Activated CD8-positive, alpha-beta memory T cell treated with anti-CD3 and anti-CD28 coated beads, Interleukin-2, amount 10 ng/mL, durations not matched to agents 7 days and 5 days (primary cell): ENCODE measurements around the gene PARN. TPM values are rescaled to one million over a fixed set of nuclear protein-coding genes. Genes with fewer than 3 reads are reported as not detected.
A peak's percentile ranks its signal among the peaks of the same experiment; 100 is the strongest.
"Not testable (repeated sequence)": the region's sequence is repeated elsewhere in the genome, so short reads cannot be mapped to it uniquely, and the experiment has no call there.

Experiments
- ATAC-seq: fragments of 150-1000 bp; cut with Tn5 transposase; one replicate; pipeline ENCODE4 v1.10.0; 2021; ENCODE audit warnings: moderate library complexity
- CTCF ChIA-PET: fragments of 350-600 bp; sonication (Branson Sonifier 250); formaldehyde crosslinking; loops from one replicate; lab custom pipeline; 2021; ENCODE audit warnings: antibody characterized with exemption; lab: Charles Lee
- DNase-seq: peaks from one replicate; pipeline ENCODE4 v3.0.0-alpha.2; 2020
- H3K27ac Mint-ChIP-seq: one replicate; pipeline ENCODE4 v1.8.0; 2021; ENCODE audit warnings: mild to moderate bottlenecking, mixed read lengths
- H3K27me3 Mint-ChIP-seq: one replicate; pipeline ENCODE4 v1.8.0; 2021; ENCODE audit warnings: mixed read lengths
- H3K36me3 Mint-ChIP-seq: one replicate; pipeline ENCODE4 v1.8.0; 2021; ENCODE audit warnings: mild to moderate bottlenecking, mixed read lengths
- H3K4me1 Mint-ChIP-seq: one replicate; pipeline ENCODE4 v1.8.0; 2021; ENCODE audit warnings: mixed read lengths
- H3K4me3 Mint-ChIP-seq: one replicate; pipeline ENCODE4 v1.8.0; 2021; ENCODE audit warnings: mild to moderate bottlenecking, moderate library complexity, mixed read lengths
- H3K9me3 Mint-ChIP-seq: one replicate; pipeline ENCODE4 v1.8.0; 2022; ENCODE audit warnings: low read depth, mixed read lengths
- total RNA-seq, 2 experiments: library from RNA; stranded (reverse); gene quantifications; one replicate each; pipeline ENCODE4 v1.2.3, GENCODE V29; 2021

Gene PARN
- total RNA-seq, 2 experiments from 2014 or later, result 40.7 to 44.6 TPM

GRCh38 chr16:14641926-14642325 is 11.9 kb upstream of the PARN start:
- H3K9me3 Mint-ChIP-seq, result no peaks in the 10 kb centered on the region
- CTCF ChIA-PET, result interaction anchor here (0.7 kb wide), 1 partner anchor 14 kb away, joined by 3 read pairs; no protein-coding TSS in a partner anchor
- H3K36me3 Mint-ChIP-seq, result peaks cover 25% of the 10 kb centered on the region
- peaks cover 23% of the 10 kb centered on the region for H3K4me1 Mint-ChIP-seq
- DNase-seq (no peak), ATAC-seq (no peak)
- H3K4me3 Mint-ChIP-seq, result no peak overlapping the region
- no peak overlapping the region for H3K27ac Mint-ChIP-seq
- H3K27me3 Mint-ChIP-seq, result no peaks in the 10 kb centered on the region

- DNase-seq (no peak), ATAC-seq (no peak)
- no peak overlapping the region for H3K4me3 Mint-ChIP-seq
- no peaks in the 10 kb centered on the region for H3K27me3 Mint-ChIP-seq
- no peaks in the 10 kb centered on the region for H3K9me3 Mint-ChIP-seq
- CTCF ChIA-PET, result interaction anchor here (0.7 kb wide), 2 partner anchors 12 to 13 kb away, joined by 3 read pairs; no protein-coding TSS in a partner anchor
- H3K36me3 Mint-ChIP-seq, result peaks cover 22% of the 10 kb centered on the region
- no peak overlapping the region for H3K27ac Mint-ChIP-seq
- H3K4me1 Mint-ChIP-seq, result peaks cover 30% of the 10 kb centered on the region
Observed at GRCh38 chr16:14641206-14641605, 11.1 kb upstream of the PARN start.

GRCh38 chr16:14640538-14640937 is 10.5 kb upstream of the PARN start:
- H3K4me3 Mint-ChIP-seq, result no peak overlapping the region
- H3K9me3 Mint-ChIP-seq, result no peaks in the 10 kb centered on the region
- H3K27ac Mint-ChIP-seq, result no peak overlapping the region
- ATAC-seq (no peak), DNase-seq (no peak)
- H3K4me1 Mint-ChIP-seq, result peaks cover 34% of the 10 kb centered on the region
- H3K36me3 Mint-ChIP-seq, result peaks cover 22% of the 10 kb centered on the region
- no peaks in the 10 kb centered on the region for H3K27me3 Mint-ChIP-seq
- CTCF ChIA-PET, result interaction anchor here (0.7 kb wide), 1 partner anchor 12 kb away, joined by 3 read pairs; no protein-coding TSS in a partner anchor

DNA sequence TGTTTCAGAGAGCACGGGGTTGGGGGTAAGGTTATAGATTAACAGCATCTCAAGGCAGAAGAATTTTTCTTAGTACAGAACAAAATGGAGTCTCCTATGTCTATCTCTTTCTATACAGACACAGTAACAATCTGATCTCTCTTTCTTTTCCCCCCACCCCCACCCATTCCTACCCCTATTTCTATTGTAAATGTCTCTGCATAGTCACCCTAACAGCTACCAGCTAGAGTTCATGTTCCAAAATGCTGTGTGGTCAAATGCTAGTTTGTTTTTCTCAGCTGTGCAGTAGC is 6.8 kb upstream of the PARN start:
- DNase-seq, H3K9me3 Mint-ChIP-seq, H3K27ac Mint-ChIP-seq, CTCF ChIA-PET, ATAC-seq, H3K27me3 Mint-ChIP-seq, H3K4me3 Mint-ChIP-seq: not testable (repeated sequence)
- Mint-ChIP-seq H3K4me1 (peaks cover 55% of the 10 kb centered on the region), H3K36me3 (peaks cover 24% of the 10 kb centered on the region)

DNA sequence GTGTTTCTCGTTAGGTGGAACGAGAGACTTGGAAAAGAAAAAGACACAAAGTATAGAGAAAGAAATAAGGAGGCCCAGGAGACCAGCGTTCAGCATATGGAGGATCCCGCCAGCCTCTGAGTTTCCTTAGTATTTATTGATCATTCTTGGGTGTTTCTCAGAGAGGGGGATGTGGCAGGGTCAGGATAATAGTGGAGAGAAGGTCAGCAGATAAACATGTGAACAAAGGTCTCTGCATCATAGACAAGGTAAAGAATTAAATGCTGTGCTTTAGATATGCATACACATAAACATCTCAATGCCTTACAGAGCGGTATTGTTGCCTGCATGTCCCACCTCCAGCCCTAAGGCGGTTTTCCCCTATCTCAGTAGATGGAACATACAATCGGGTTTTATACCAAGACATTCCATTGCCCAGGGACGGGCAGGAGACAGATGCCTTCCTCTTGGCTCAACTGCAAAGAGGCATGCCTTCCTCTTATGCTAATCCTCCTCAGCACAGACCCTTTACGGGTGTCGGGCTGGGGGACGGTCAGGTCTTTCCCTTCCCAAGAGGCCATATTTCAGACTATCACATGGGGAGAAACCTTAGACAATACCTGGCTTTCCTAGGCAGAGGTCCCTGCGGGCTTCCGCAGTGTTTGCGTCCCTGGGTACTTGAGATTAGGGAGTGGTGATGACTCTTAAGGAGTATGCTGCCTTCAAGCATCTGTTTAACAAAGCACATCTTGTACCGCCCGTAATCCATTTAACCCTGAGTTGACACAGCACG is 6.3 kb upstream of the PARN start:
- H3K4me3 Mint-ChIP-seq, result not testable (repeated sequence)

DNA sequence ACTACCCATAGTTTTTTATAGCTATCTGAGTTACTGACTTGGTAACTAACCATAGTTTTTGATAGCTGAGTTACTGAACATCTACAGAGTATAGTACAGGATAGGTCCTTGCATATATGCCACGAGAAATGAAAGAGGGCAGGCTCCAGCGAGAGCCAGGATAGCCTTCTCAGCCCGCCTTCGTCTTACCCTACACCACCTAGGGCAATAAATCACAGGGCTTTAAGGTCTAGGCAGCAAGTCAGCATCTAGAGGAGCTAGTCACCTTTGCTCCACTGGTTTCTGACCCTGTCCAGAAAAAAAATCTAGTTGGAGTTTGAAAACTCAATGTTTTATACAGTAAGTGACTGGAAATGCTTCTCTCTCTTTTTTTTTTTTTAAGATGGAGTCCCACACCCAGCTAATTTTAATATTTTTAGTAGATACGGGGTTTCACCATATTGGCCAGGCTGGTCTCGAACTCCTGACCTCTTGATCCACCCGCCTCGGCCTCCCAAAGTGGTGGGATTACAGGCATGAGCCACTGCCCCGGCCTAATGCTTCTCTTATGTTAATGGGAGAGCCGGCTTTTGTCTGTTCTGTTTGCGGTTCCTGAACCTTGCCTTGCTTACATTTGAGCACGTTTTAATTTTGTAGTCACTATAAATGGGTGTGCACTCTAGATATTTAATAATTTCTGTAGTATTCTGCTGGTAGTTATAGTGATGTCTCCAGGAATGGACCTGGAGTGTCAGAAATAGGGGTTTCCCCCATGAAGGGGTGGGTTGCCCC is 5.5 kb upstream of the PARN start:
- H3K27ac Mint-ChIP-seq, result no peak overlapping the region

More for the DNA sequence above, 6.3 kb upstream of the PARN start:
- H3K36me3 Mint-ChIP-seq, result peaks cover 24% of the 10 kb centered on the region
- ATAC-seq, H3K27ac Mint-ChIP-seq, CTCF ChIA-PET, DNase-seq, H3K27me3 Mint-ChIP-seq, H3K9me3 Mint-ChIP-seq: not testable (repeated sequence)
- H3K4me1 Mint-ChIP-seq, result peaks cover 59% of the 10 kb centered on the region

GRCh38 chr16:14634389-14634725 is 4.3 kb upstream of the PARN start:
- Mint-ChIP-seq H3K4me3 (peak overlapping the region; percentile 100), H3K27ac (no peak overlapping the region), H3K4me1 (peaks cover 52% of the 10 kb centered on the region), H3K27me3 (no peaks in the 10 kb centered on the region), H3K9me3 (no peaks in the 10 kb centered on the region), H3K36me3 (peaks cover 14% of the 10 kb centered on the region)
- DNase-seq, result no peak
- no peak for ATAC-seq
- CTCF ChIA-PET, result interaction anchor here (1.8 kb wide), 1 partner anchor 14 kb away, joined by 5 read pairs; no protein-coding TSS in a partner anchor

More for the DNA sequence above, 5.5 kb upstream of the PARN start:
- H3K9me3 Mint-ChIP-seq, result no peaks in the 10 kb centered on the region
- no peaks in the 10 kb centered on the region for H3K27me3 Mint-ChIP-seq
- no peak for ATAC-seq
- peaks cover 59% of the 10 kb centered on the region for H3K4me1 Mint-ChIP-seq
- H3K4me3 Mint-ChIP-seq, result no peak overlapping the region
- H3K36me3 Mint-ChIP-seq, result peaks cover 18% of the 10 kb centered on the region
- no peak for DNase-seq
- CTCF ChIA-PET, result interaction anchor here (1.8 kb wide), 1 partner anchor 15 kb away, joined by 5 read pairs; no protein-coding TSS in a partner anchor

- DNase-seq (peak; percentile 100), ATAC-seq (peak; percentile 78)
- Mint-ChIP-seq H3K36me3 (peaks cover 14% of the 10 kb centered on the region), H3K27ac (peak within 1 kb of the TSS; percentile 100), H3K4me3 (peak within 1 kb of the TSS; percentile 100), H3K27me3 (no peaks in the 10 kb centered on the region), H3K4me1 (peaks cover 60% of the 10 kb centered on the region), H3K9me3 (no peaks in the 10 kb centered on the region)
- CTCF ChIA-PET, result interaction anchor here (1.0 to 1.3 kb wide), 2 partner anchors 347 to 713 kb away, joined by 3 read pairs; partner anchors contain the start of gene ERCC4
Observed at GRCh38 chr16:14632693-14633569, 2.9 kb upstream of the PARN start, which contains the start of gene BFAR. Gene BFAR (plus strand): TSS chr16:14632951. CDS start chr16:14644347, 11,396 bp downstream.

DNA sequence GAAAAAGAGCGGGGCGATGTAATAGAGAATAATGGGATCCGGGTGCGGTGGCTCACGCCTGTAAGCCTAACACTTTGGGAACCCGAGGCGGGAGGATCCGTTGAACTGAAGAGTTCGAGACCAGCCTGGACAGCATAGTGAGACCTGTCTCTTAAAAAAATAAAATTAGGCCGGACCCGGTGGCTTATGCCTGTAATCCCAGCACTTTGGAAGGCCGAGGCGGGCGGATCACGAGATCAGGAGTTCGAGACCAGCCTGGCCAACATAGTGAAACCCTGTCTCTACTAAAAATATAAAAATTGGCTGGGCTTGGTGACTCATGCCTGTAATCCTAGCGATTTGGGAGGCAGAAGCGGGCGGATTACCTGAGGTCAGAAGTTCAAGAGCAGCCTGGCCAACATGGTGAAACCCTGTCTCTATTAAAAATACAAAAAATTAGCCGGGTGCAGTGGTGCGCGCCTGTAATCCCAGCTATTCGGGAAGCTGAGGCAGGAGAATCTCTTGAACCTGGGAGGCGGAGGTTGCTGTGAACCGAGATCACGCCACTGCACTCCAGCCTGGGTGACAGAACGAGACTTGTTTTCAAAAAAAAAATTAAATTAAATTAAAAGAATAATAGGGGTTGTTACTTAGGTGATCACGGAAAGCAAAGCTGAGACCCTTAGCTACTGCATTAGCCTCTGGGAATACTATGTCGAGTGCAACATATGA is 715 bp upstream of the PARN start:
- CTCF ChIA-PET, result interaction anchor here (1.0 kb wide), 1 partner anchor 13 kb away, joined by 3 read pairs; no protein-coding TSS in a partner anchor
- not testable (repeated sequence) for H3K27me3 Mint-ChIP-seq, ATAC-seq, H3K9me3 Mint-ChIP-seq
- DNase-seq, result peak; percentile 41
- peak overlapping the region; percentile 100 for H3K4me3 Mint-ChIP-seq
- H3K27ac Mint-ChIP-seq, result peak overlapping the region; percentile 100
- peaks cover 59% of the 10 kb centered on the region for H3K4me1 Mint-ChIP-seq
- H3K36me3 Mint-ChIP-seq, result peaks cover 23% of the 10 kb centered on the region

DNA sequence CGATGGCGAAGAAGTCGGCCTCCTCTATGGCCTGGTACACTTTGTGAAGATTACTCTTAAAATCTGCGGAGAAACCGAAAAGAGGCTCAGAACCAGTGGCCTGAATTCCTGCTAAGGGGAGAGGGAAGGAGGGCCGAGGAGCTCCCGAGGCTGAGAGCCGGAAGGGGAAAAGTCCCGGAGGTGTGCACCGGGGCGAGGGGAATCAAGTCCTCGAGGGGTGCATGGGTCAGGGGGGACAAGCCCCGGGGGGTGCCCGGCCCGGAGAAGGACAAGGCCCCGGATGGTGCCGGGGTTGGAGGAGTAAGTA is 495 bp downstream of the PARN start:
- CTCF ChIA-PET, result interaction anchor here (1.5 kb wide), 1 partner anchor 706 kb away, joined by 3 read pairs; no protein-coding TSS in a partner anchor
- Mint-ChIP-seq H3K4me3 (peak overlapping the region; percentile 88), H3K27me3 (no peaks in the 10 kb centered on the region), H3K27ac (peak overlapping the region; percentile 97), H3K36me3 (peaks cover 24% of the 10 kb centered on the region), H3K4me1 (peaks cover 53% of the 10 kb centered on the region), H3K9me3 (no peaks in the 10 kb centered on the region)
- ATAC-seq, result no peak
- DNase-seq, result no peak

DNA sequence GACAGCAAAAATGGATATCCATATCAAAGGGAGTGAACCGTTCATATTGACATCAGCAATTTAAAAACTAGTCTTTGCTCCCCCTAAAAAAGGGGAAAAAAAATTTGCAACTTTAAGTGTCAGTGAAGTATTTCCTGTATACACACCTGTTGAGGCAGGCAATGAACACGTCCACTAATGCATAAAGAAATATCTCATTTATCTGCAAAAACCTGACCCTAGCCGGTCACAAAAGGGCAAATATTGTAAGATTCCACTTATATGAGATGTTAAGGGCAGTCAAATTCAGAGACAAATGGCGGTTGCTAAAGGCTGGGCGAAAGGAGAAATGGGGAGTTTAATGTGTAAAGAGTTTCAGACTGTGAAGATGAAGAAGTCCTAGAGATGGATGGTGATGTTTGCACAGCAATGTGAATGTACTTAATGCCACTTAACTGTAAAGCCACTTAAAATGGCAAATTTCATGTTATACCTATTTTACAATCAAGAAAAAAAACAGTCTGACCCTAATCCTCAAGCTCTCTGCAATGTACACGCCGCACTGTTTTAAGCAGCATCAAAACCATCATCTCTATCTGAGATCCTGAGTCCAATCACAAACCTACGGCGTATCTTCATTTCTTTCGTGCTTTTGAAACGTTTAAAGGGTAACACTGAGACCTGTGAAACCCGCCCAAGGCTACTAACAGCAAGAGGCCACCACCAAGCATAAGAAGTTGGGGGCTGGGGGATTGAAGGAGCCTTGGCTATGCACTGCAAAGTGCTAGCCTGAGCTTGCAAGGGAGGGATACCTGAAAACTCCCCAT is 1.1 kb downstream of the PARN start:
- no peak for DNase-seq
- H3K4me3 Mint-ChIP-seq, result peak overlapping the region; percentile 88

DNA sequence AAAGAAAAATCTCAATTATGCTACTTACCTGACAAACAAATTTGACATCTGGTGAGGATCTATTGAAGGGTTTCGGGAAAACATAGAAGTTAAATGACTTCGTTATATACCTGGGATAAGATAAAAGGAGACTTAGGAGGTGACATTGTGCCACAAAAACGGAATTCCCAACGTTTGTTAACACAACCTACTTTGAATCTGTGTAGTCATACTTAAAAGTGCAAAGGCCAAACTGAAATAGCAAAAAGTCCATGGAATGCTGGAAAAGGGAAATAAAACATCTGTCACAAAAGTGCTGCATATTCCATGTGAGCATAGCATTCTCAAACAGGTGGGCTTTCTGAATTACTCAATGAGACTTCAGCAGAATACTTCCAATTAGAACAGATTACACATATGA is 3.0 kb downstream of the PARN start:
- H3K36me3 Mint-ChIP-seq, result peaks cover 30% of the 10 kb centered on the region
- H3K4me1 Mint-ChIP-seq, result peaks cover 42% of the 10 kb centered on the region
- DNase-seq (no peak), ATAC-seq (no peak)
- no peaks in the 10 kb centered on the region for H3K9me3 Mint-ChIP-seq
- H3K27ac Mint-ChIP-seq, result no peak overlapping the region
- CTCF ChIA-PET, result no interaction called here
- H3K27me3 Mint-ChIP-seq, result no peaks in the 10 kb centered on the region
- no peak overlapping the region for H3K4me3 Mint-ChIP-seq

More for the DNA sequence above, 1.1 kb downstream of the PARN start:
- no peaks in the 10 kb centered on the region for H3K27me3 Mint-ChIP-seq
- peaks cover 25% of the 10 kb centered on the region for H3K36me3 Mint-ChIP-seq
- no peaks in the 10 kb centered on the region for H3K9me3 Mint-ChIP-seq
- H3K4me1 Mint-ChIP-seq, result peaks cover 48% of the 10 kb centered on the region
- no peak for ATAC-seq
- peak overlapping the region; percentile 97 for H3K27ac Mint-ChIP-seq
- CTCF ChIA-PET, result interaction anchor here (0.7 to 1.5 kb wide), 2 partner anchors 12 to 705 kb away, joined by 3 read pairs; no protein-coding TSS in a partner anchor
